H1 (cell line): ENCODE data around the gene KRTAP15-1. TPM values are rescaled to one million over a fixed set of nuclear protein-coding genes. Genes with fewer than 3 reads are reported as not detected.

Source experiments
- CTCF ChIA-PET: fragments of 300-600 bp; sonication (Branson Sonifier 250); formaldehyde crosslinking; loops from one replicate; lab custom pipeline; 2021; ENCODE audit not compliant: partially characterized antibody; lab: Charles Lee
- POLR2A ChIA-PET: fragments of 300-600 bp; sonication (Branson Sonifier 250); formaldehyde crosslinking; loops from one replicate; lab custom pipeline; 2021; ENCODE audit warnings: inconsistent platforms; ENCODE audit not compliant: partially characterized antibody; lab: Charles Lee
- DNase-seq, 2 experiments: peaks; one replicate each; pipeline versions ENCODE4 v3.0.0 to v3.0.0-alpha.2; 2010 to 2022; ENCODE audit warnings: low spot score in 2 of 2, low read depth in 1 of 2, mixed read lengths in 1 of 2
- FAIRE-seq: peaks from 2 replicates; lab custom pipeline; 2011; peaks lifted over from hg19 to GRCh38; lab: Jason Lieb, UNC
- H2AFZ ChIP-seq: 2 replicates; pipeline ENCODE4 v1.8.1; 2012; ENCODE audit warnings: low read length, inconsistent platforms
- H2AK5ac ChIP-seq: 2 replicates; pipeline ENCODE4 v1.6.1; 2013; ENCODE audit warnings: low read depth, low read length
- H2BK120ac ChIP-seq: replicated peaks from 2 replicates; pipeline ENCODE3; 2013; ENCODE audit warnings: low read depth, low read length, inconsistent platforms
- H2BK12ac ChIP-seq: 2 replicates; pipeline ENCODE4 v1.6.1; 2013; ENCODE audit warnings: low read depth, low read length
- H2BK15ac ChIP-seq: 2 replicates; pipeline ENCODE4 v1.6.1; 2013; ENCODE audit warnings: low read length
- H2BK20ac ChIP-seq: 2 replicates; pipeline ENCODE4 v1.6.1; 2013; ENCODE audit warnings: low read length
- H2BK5ac ChIP-seq: 2 replicates; pipeline ENCODE4 v1.6.1; 2013; ENCODE audit warnings: low read depth, low read length
- H3K14ac ChIP-seq: 2 replicates; pipeline ENCODE4 v1.6.1; 2013; ENCODE audit warnings: inconsistent platforms; ENCODE audit not compliant: insufficient read length
- H3K18ac ChIP-seq: 2 replicates; pipeline ENCODE4 v1.6.1; 2013; ENCODE audit warnings: low read length; ENCODE audit errors: extremely low read depth
- H3K23ac ChIP-seq: 2 replicates; pipeline ENCODE4 v1.6.1; 2013; ENCODE audit warnings: inconsistent platforms; ENCODE audit not compliant: insufficient read length
- H3K23me2 ChIP-seq: 2 replicates; pipeline ENCODE4 v1.6.1; 2013; ENCODE audit warnings: low read depth, low read length
- H3K27ac ChIP-seq: 2 replicates; pipeline ENCODE4 v1.6.1; 2011; ENCODE audit warnings: low read depth, low read length, inconsistent platforms
- H3K27me3 ChIP-seq, 4 experiments: replicated peaks in 1 of 4; 1 replicate in 1 of 4; 2 replicates in 3 of 4; pipeline versions ENCODE4 v1.6.1 to v1.8.1; 2011 to 2013; ENCODE audit warnings: low read length in 3 of 4, mild to moderate bottlenecking in 3 of 4, inconsistent platforms in 2 of 4, mixed read lengths in 2 of 4, moderate library complexity in 1 of 4; ENCODE audit not compliant: control insufficient read depth in 3 of 4, insufficient read depth in 3 of 4; ENCODE audit errors: extremely low read depth in 1 of 4
- H3K36me3 ChIP-seq, 4 experiments: 2 replicates each; pipeline versions ENCODE4 v1.6.1 to v1.8.1; 2011 to 2013; ENCODE audit warnings: mild to moderate bottlenecking in 4 of 4, low read length in 3 of 4, moderate library complexity in 2 of 4, control low read depth in 1 of 4, inconsistent platforms in 1 of 4; ENCODE audit not compliant: insufficient read depth in 4 of 4, control insufficient read depth in 2 of 4
- H3K4ac ChIP-seq: replicated peaks from 2 replicates; pipeline ENCODE3; 2013; ENCODE audit warnings: low read length, low read depth, mixed read lengths, inconsistent platforms; ENCODE audit not compliant: insufficient read length
- H3K4me1 ChIP-seq, 4 experiments: replicated peaks in 1 of 4; 1 replicate in 1 of 4; 2 replicates in 3 of 4; pipeline versions ENCODE4 v1.6.1 to v1.8.1; 2011 to 2013; ENCODE audit warnings: low read length in 3 of 4, inconsistent platforms in 2 of 4, mixed read lengths in 1 of 4; ENCODE audit not compliant: insufficient read depth in 4 of 4, control insufficient read depth in 3 of 4
- H3K4me2 ChIP-seq, 2 experiments: 2 replicates each; pipeline versions ENCODE4 v1.6.1 to v1.8.1; 2011 to 2013; ENCODE audit warnings: low read depth in 2 of 2, low read length in 2 of 2, control low read depth in 1 of 2, inconsistent platforms in 1 of 2, mild to moderate bottlenecking in 1 of 2; ENCODE audit not compliant: insufficient read depth in 1 of 2
- H3K4me3 ChIP-seq, 4 experiments: fragments of 200-600, 300-600 bp in 1 of 4; sonication (generic), shearing (Covaris generic), sonication (Bioruptor Twin) in 1 of 4; 2 replicates each; pipeline versions ENCODE4 v1.5.1 to v1.8.1; 2011 to 2016; ENCODE audit warnings: low read length in 4 of 4, low read depth in 3 of 4, control low read depth in 2 of 4, inconsistent platforms in 2 of 4, mild to moderate bottlenecking in 2 of 4, mixed read lengths in 1 of 4, moderate library complexity in 1 of 4; ENCODE audit not compliant: insufficient read depth in 2 of 4; ENCODE audit errors: extremely low read depth in 1 of 4
- H3K56ac ChIP-seq: replicated peaks from 2 replicates; pipeline ENCODE3; 2013; ENCODE audit warnings: low read depth, mild to moderate bottlenecking, mixed read lengths, low read length, inconsistent platforms; ENCODE audit not compliant: insufficient read length
- H3K79me1 ChIP-seq: 2 replicates; pipeline ENCODE4 v1.6.1; 2013; ENCODE audit warnings: low read depth, low read length, control low read depth
- H3K79me2 ChIP-seq, 2 experiments: 2 replicates each; pipeline versions ENCODE4 v1.6.1 to v1.8.1; 2012 to 2013; ENCODE audit warnings: low read length in 2 of 2, mild to moderate bottlenecking in 2 of 2, inconsistent platforms in 1 of 2; ENCODE audit not compliant: insufficient read depth in 2 of 2, control insufficient read depth in 1 of 2
- H3K9ac ChIP-seq, 4 experiments: replicated peaks in 1 of 4; 1 replicate in 1 of 4; 2 replicates in 3 of 4; pipeline versions ENCODE4 v1.6.1 to v1.8.1; 2011 to 2013; ENCODE audit warnings: low read depth in 3 of 4, low read length in 3 of 4, control low read depth in 2 of 4, mild to moderate bottlenecking in 2 of 4, moderate library complexity in 2 of 4, inconsistent platforms in 1 of 4; ENCODE audit errors: extremely low read depth in 1 of 4
- H3K9me3 ChIP-seq, 2 experiments: 2 replicates each; pipeline versions ENCODE4 v1.6.1 to v1.8.1; 2012 to 2013; ENCODE audit warnings: mild to moderate bottlenecking in 2 of 2, moderate library complexity in 2 of 2, control low read depth in 1 of 2, inconsistent platforms in 1 of 2, low read depth in 1 of 2, low read length in 1 of 2, mixed read lengths in 1 of 2; ENCODE audit not compliant: insufficient read depth in 2 of 2
- H4K20me1 ChIP-seq, 2 experiments: replicated peaks in 1 of 2; 2 replicates each; pipeline versions ENCODE3 to v1.8.1; 2011 to 2013; ENCODE audit warnings: inconsistent platforms in 2 of 2, low read length in 2 of 2, mild to moderate bottlenecking in 1 of 2; ENCODE audit not compliant: insufficient read depth in 2 of 2, control insufficient read depth in 1 of 2
- H4K5ac ChIP-seq: 2 replicates; pipeline ENCODE4 v1.6.1; 2013; ENCODE audit warnings: low read length, low read depth, mixed read lengths, inconsistent platforms; ENCODE audit not compliant: insufficient read length
- H4K8ac ChIP-seq: 2 replicates; pipeline ENCODE4 v1.8.0; 2013; ENCODE audit warnings: mild to moderate bottlenecking, moderate library complexity, low read length, inconsistent platforms; ENCODE audit not compliant: insufficient read depth; ENCODE audit errors: extremely low read depth
- H4K91ac ChIP-seq: replicated peaks from 2 replicates; pipeline ENCODE3; 2013; ENCODE audit warnings: low read length, mixed read lengths, inconsistent platforms; ENCODE audit not compliant: insufficient read length
- BRCA1 ChIP-seq: IDR thresholded peaks from 2 replicates; pipeline ENCODE4 v1.6.1; 2012; ENCODE audit warnings: low read depth, low read length, improper control_type of control experiment
- CREB1 ChIP-seq: IDR thresholded peaks from 2 replicates; pipeline ENCODE4 v1.6.1; 2012; ENCODE audit warnings: inconsistent platforms
- GABPA ChIP-seq: IDR thresholded peaks from 2 replicates; pipeline ENCODE4 v1.6.1; 2011; ENCODE audit warnings: mild to moderate bottlenecking, low read length, moderate library complexity, borderline replicate concordance; ENCODE audit not compliant: insufficient read depth
- GTF2F1 ChIP-seq: IDR thresholded peaks from 2 replicates; pipeline ENCODE4 v1.6.1; 2012; ENCODE audit warnings: low read depth, low read length, improper control_type of control experiment, borderline replicate concordance
- KDM4A ChIP-seq: IDR thresholded peaks from one replicate; pipeline ENCODE4 v1.7.1; 2012; ENCODE audit warnings: low read depth, mild to moderate bottlenecking, moderate library complexity, low read length, inconsistent platforms; ENCODE audit not compliant: severe bottlenecking
- KDM5A ChIP-seq: fragments of 200-600 bp; IDR thresholded peaks from 2 replicates; pipeline ENCODE4 v1.7.1; 2012; ENCODE audit warnings: mild to moderate bottlenecking, low read length, inconsistent platforms, mixed read lengths
- MAFK ChIP-seq: IDR thresholded peaks from 2 replicates; pipeline ENCODE4 v1.6.1; 2012; ENCODE audit warnings: low read depth, mild to moderate bottlenecking, improper control_type of control experiment, low read length
- NANOG ChIP-seq: IDR thresholded peaks from 2 replicates; pipeline ENCODE4 v1.6.1; 2011; ENCODE audit warnings: low read length, low read depth, mild to moderate bottlenecking, inconsistent platforms; ENCODE audit not compliant: insufficient read depth, poor library complexity, severe bottlenecking
- POLR2AphosphoS5 ChIP-seq: IDR thresholded peaks from 2 replicates; pipeline ENCODE4 v1.6.1; 2011; ENCODE audit warnings: low read depth, low read length
- POU5F1 ChIP-seq: IDR thresholded peaks from 2 replicates; pipeline ENCODE4 v1.6.1; 2011; ENCODE audit warnings: low read depth, mild to moderate bottlenecking, low read length, moderate library complexity
- SIRT6 ChIP-seq: IDR thresholded peaks from one replicate; pipeline ENCODE4 v1.7.1; 2012; ENCODE audit warnings: low read length, inconsistent platforms
- TCF12 ChIP-seq: IDR thresholded peaks from 2 replicates; pipeline ENCODE4 v1.6.1; 2011; ENCODE audit warnings: low read depth, mild to moderate bottlenecking, low read length
- WGBS, 2 experiments: shearing (Covaris generic) in 1 of 2; methylation state at CpG; one replicate each; pipeline versions ENCODE4 v1.1.6 to v1.1.7; 2013 to 2015; ENCODE audit warnings: low lambda C conversion rate in 2 of 2, mixed read lengths in 2 of 2, inconsistent platforms in 1 of 2, low coverage in 1 of 2, missing lambda C conversion rate in 1 of 2; ENCODE audit not compliant: insufficient replicate concordance in 2 of 2, insufficient coverage in 1 of 2, insufficient read length in 1 of 2; ENCODE audit errors: extremely low coverage in 1 of 2, missing lambda C conversion rate in 1 of 2; 5-methylcytosine and 5-hydroxymethylcytosine counted together
- polyA plus RNA-seq, 7 experiments: library from polyadenylated mRNA; depleted of rRNA in 3 of 7; stranded (reverse) in 5 of 7; unstranded in 2 of 7; fragments of >200 nt in 5 of 7; fragments of 200-250 nt in 2 of 7; gene quantifications; 1 replicate in 5 of 7; 2 replicates in 1 of 7; 4 replicates in 1 of 7; pipeline versions ENCODE4 v1.2.1 to v1.2.3, GENCODE V29; 2011 to 2013; ENCODE audit warnings: missing spikeins in 2 of 7, mixed read lengths in 2 of 7
- total RNA-seq: library from RNA; stranded (reverse); fragmentation: NEBNext Ultra II Directional; extraction: Animal tissue kit (Norgen Biotek cat#: 25700); gene quantifications from 2 replicates; pipeline ENCODE4 v1.2.1, GENCODE V29; 2021
- TF ChIP-seq, protein P1 (sequence below), 3 experiments: IDR thresholded peaks; 1 replicate in 2 of 3; 2 replicates in 1 of 3; pipeline versions ENCODE4 v1.5.1 to v1.6.1; 2011; ENCODE audit warnings: low read length in 3 of 3, mild to moderate bottlenecking in 3 of 3, inconsistent platforms in 2 of 3, low read depth in 1 of 3, moderate library complexity in 1 of 3; ENCODE audit not compliant: insufficient read depth in 1 of 3; ENCODE audit errors: control extremely low read depth in 1 of 3

The KRTAP15-1 gene
- total and polyA plus RNA-seq, 2 of the 8 experiments (the other 6 are each of a cell fraction or from before 2014, with no cell fraction given) = not detected

DNA sequence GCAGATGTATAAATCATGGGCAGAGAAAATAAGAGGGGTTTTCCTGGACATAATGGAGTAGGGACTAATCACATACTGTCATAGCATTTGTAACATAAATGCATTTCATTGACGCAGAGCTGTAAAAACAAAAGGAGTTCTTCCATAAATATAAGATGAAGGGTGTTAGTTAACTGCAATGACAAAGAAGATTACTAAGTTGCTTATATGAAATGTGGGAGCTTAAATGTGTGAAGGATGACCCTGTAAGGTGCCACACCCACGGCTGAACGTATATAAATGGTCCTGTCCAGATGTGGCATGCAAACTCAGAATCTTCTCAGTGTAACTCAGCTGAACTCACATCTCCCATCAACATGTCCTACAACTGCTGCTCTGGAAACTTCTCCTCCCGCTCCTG lies 44.3 kb upstream of the KRTAP15-1 start, which contains the start of gene KRTAP13-1:
TSS of gene KRTAP13-1 (plus strand) at position 301 of the 400 bp plus-strand sequence. CDS start at position 357, 56 bp downstream.
- H4K20me1 ChIP-seq = no peaks in the 10 kb centered on the region
- no peak within 1 kb of the TSS for H2BK12ac ChIP-seq
- POLR2A ChIA-PET = no interaction called here
- no peaks in the 10 kb centered on the region for H3K4me1 ChIP-seq
- no peak within 1 kb of the TSS for H3K4me2 ChIP-seq
- no peak within 1 kb of the TSS for H3K27ac ChIP-seq
- H3K79me1 ChIP-seq = no peaks in the 10 kb centered on the region
- H3K27me3 ChIP-seq = no peaks in the 10 kb centered on the region
- CTCF ChIA-PET = no interaction called here
- FAIRE-seq (no peak), DNase-seq (no peak)
- no peak within 1 kb of the TSS for H3K56ac ChIP-seq
- no peak within 1 kb of the TSS for H2AFZ ChIP-seq
- H4K91ac ChIP-seq = no peak within 1 kb of the TSS
- H3K18ac ChIP-seq = no peak within 1 kb of the TSS
- no peak within 1 kb of the TSS for H3K9ac ChIP-seq
- no peak within 1 kb of the TSS for H2BK20ac ChIP-seq
- H3K9me3 ChIP-seq = no peaks in the 10 kb centered on the region; a peak in 1 of 4 replicates
- H3K14ac ChIP-seq = no peak within 1 kb of the TSS
- H2BK15ac ChIP-seq = no peak within 1 kb of the TSS
- no peak within 1 kb of the TSS for H2BK120ac ChIP-seq
- H2AK5ac ChIP-seq = no peak within 1 kb of the TSS
- no peak within 1 kb of the TSS for H4K8ac ChIP-seq
- no peaks in the 10 kb centered on the region for H3K79me2 ChIP-seq
- no peak within 1 kb of the TSS for H2BK5ac ChIP-seq
- H4K5ac ChIP-seq = no peak within 1 kb of the TSS
- no peak within 1 kb of the TSS for H3K4me3 ChIP-seq
- no peaks in the 10 kb centered on the region for H3K23me2 ChIP-seq
- no peak within 1 kb of the TSS for H3K23ac ChIP-seq
- H3K36me3 ChIP-seq = no peaks in the 10 kb centered on the region
- no peak within 1 kb of the TSS for H3K4ac ChIP-seq
- WGBS, 2 experiments = 88% methylated on average over 4 of the region's 4 CpGs; no CpG with 5 or more reads in 1 of the 2 experiments
- no peak for TF ChIP-seq POU5F1
- no peak for TF ChIP-seq KDM5A
- no peak for TF ChIP-seq SIRT6
- no peak for TF ChIP-seq GTF2F1
- no peak for TF ChIP-seq KDM4A
- no peak for TF ChIP-seq BRCA1
- TF ChIP-seq, protein P1, sequence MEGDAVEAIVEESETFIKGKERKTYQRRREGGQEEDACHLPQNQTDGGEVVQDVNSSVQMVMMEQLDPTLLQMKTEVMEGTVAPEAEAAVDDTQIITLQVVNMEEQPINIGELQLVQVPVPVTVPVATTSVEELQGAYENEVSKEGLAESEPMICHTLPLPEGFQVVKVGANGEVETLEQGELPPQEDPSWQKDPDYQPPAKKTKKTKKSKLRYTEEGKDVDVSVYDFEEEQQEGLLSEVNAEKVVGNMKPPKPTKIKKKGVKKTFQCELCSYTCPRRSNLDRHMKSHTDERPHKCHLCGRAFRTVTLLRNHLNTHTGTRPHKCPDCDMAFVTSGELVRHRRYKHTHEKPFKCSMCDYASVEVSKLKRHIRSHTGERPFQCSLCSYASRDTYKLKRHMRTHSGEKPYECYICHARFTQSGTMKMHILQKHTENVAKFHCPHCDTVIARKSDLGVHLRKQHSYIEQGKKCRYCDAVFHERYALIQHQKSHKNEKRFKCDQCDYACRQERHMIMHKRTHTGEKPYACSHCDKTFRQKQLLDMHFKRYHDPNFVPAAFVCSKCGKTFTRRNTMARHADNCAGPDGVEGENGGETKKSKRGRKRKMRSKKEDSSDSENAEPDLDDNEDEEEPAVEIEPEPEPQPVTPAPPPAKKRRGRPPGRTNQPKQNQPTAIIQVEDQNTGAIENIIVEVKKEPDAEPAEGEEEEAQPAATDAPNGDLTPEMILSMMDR (IDR thresholded peaks at IDR 0.05; ENCODE audit: control extremely low read depth in 1 of 3, insufficient read depth in 1 of 3, low read depth in 1 of 3, low read length in 3 of 3) = no peak
- no peak for TF ChIP-seq GABPA
- no peak for TF ChIP-seq MAFK
- TF ChIP-seq CREB1 = no peak
- TF ChIP-seq POLR2AphosphoS5 = no peak
- TF ChIP-seq TCF12 = no peak
- TF ChIP-seq NANOG = no peak
